Colonic mucosa (tissue), 4 donors: ENCODE results near the gene HDAC9. TPM values are rescaled to one million over a fixed set of nuclear protein-coding genes. Genes with fewer than 3 reads are reported as not detected.

Source experiments
- DNase-seq: peaks from one replicate; pipeline ENCODE4 v3.0.0-alpha.2; 2020
- H3K27ac ChIP-seq: fragments of 200-600 bp; one replicate; pipeline ENCODE4 v1.8.0; 2021
- H3K27me3 ChIP-seq: fragments of 200-600 bp; one replicate; pipeline ENCODE4 v1.8.0; 2021
- H3K36me3 ChIP-seq: fragments of 200-600 bp; one replicate; pipeline ENCODE4 v1.8.0; 2021
- H3K4me1 ChIP-seq: fragments of 200-600 bp; one replicate; pipeline ENCODE4 v1.8.0; 2021; ENCODE audit warnings: mild to moderate bottlenecking
- H3K4me3 ChIP-seq: fragments of 200-600 bp; one replicate; pipeline ENCODE4 v1.8.0; 2021
- H3K9ac ChIP-seq, 2 donors: one replicate each; pipeline ENCODE4 v1.7.0; 2013; ENCODE audit warnings: control low read depth in 2 of 2, low read depth in 2 of 2, low read length in 2 of 2
- H3K9me3 ChIP-seq: fragments of 200-600 bp; one replicate; pipeline ENCODE4 v1.8.0; 2021
- intact Hi-C: fragments of 100-400 bp; cut with DNase I; formaldehyde crosslinking; loops from one replicate; pipeline ENCODE4 v1.14.1; 2022
- total RNA-seq, 2 donors: library from RNA; stranded (reverse); fragmentation: NEBNext Ultra II Directional in 1 of 2; extraction: Animal tissue kit (Norgen Biotek cat#: 25700) in 1 of 2; gene quantifications; one replicate each; pipeline ENCODE4 v1.2.1, GENCODE V29; 2021
- TF ChIP-seq, protein P1 (sequence below): fragments of 200-600 bp; IDR thresholded peaks from one replicate; pipeline ENCODE4 v1.8.0; 2022; ENCODE audit warnings: antibody characterized with exemption, mild to moderate bottlenecking
- donor health status: healthy.
- donor health status: DM: no; HTN: no; CAD: no.
- donor health status: DM: no; HTN: no; CAD: no.

The HDAC9 gene
- total RNA-seq, 2 donors from 2014 or later: 2.6 to 8.7 TPM

DNA sequence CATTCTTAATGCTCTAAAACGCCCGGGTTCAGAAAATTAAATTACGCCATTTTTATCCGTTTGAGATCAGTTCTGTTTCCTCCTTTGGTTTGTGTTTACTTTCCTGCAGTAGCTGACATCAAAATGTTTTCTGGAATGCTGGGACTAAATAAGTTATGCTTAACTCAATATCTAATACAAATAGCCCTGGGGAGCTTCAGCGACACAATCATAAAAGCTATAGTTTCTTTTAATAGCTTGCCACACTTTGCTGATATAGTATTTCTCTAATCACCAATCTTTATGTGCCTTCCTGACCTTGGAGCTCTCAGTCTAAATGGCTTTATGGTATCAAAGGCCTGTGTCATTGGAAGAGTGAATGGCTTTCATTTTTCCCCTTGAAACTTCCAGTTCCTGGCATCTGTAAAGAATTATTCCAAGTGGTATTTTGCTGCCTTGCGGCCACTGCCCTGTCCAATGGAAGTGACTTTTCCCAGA is 202.7 kb downstream of the HDAC9 start:
- DNase-seq: no peak
- Histone ChIP-seq H3K27me3 (no peaks in the 10 kb centered on the region), H3K9me3 (no peaks in the 10 kb centered on the region), H3K9ac (no peak overlapping the region), H3K36me3 (no peaks in the 10 kb centered on the region), H3K4me3 (no peak overlapping the region), H3K4me1 (no peaks in the 10 kb centered on the region), H3K27ac (no peak overlapping the region)
- intact Hi-C loops: no loop called here
- TF ChIP-seq, protein P1, sequence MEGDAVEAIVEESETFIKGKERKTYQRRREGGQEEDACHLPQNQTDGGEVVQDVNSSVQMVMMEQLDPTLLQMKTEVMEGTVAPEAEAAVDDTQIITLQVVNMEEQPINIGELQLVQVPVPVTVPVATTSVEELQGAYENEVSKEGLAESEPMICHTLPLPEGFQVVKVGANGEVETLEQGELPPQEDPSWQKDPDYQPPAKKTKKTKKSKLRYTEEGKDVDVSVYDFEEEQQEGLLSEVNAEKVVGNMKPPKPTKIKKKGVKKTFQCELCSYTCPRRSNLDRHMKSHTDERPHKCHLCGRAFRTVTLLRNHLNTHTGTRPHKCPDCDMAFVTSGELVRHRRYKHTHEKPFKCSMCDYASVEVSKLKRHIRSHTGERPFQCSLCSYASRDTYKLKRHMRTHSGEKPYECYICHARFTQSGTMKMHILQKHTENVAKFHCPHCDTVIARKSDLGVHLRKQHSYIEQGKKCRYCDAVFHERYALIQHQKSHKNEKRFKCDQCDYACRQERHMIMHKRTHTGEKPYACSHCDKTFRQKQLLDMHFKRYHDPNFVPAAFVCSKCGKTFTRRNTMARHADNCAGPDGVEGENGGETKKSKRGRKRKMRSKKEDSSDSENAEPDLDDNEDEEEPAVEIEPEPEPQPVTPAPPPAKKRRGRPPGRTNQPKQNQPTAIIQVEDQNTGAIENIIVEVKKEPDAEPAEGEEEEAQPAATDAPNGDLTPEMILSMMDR: no peak

DNA sequence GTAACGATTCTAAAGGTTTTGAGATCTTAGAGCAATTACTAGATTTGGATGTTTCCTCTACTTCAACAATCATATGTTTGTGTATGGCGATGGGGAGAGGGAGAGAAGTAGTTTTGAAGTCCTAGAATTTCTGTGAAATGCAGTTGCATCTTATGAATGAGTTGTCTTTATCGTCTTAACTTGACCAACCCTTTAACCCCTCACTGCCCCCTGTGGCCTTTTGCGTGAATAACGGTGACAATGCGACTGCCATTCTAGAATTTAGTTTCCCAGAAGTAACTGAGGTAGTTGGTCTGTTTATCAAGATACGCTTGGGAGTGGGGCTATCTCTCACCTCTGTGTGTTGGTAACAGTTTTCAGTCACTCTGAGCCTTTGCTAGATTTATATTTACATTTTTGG is 204.6 kb downstream of the HDAC9 start:
- no peaks in the 10 kb centered on the region for H3K27me3 ChIP-seq
- no peak overlapping the region for H3K9ac ChIP-seq
- TF ChIP-seq, protein P1: no peak
- no peak for DNase-seq
- H3K4me1 ChIP-seq: no peaks in the 10 kb centered on the region
- no peak overlapping the region for H3K27ac ChIP-seq
- no peak overlapping the region for H3K4me3 ChIP-seq
- intact Hi-C loops: no loop called here
- no peaks in the 10 kb centered on the region for H3K36me3 ChIP-seq
- no peaks in the 10 kb centered on the region for H3K9me3 ChIP-seq

DNA sequence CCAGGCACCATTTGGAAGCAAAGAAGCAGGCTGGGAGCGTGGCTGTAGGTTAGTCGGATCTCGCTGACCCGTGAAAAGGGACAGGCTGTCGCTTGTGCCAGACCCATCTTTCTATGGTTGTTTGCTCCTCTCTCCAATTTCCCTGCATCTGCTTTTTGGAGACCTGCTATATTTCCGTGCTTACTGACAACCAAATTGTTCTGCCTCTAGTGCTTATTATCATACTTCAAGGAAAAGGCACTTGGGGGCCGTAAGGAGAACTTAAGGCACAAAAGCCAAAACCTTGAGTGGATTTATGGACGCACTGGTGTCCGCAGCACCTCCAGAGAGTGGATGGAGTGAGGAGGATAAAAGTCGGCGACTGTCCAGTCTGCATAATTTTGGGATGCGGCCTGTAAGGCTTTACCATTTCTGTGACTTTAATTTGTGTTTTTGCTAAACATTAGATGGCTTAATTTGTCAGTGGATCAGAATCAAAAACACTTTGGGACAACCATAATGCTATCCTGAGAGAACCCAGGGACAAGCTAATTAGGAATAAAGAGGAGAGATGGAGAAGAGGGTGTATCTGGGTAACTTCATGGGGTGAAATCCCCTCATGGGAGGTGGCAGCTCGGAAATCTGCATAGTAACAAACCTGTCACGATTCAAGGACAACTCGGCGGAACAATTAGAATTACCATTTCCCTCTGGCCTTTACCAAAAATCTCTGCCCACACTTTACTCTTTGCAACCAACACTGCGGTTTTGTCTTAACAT is 206.7 kb downstream of the HDAC9 start:
- TF ChIP-seq, protein P1: no peak
- H3K27ac ChIP-seq: no peak overlapping the region
- no peak overlapping the region for H3K4me3 ChIP-seq
- no peaks in the 10 kb centered on the region for H3K27me3 ChIP-seq
- DNase-seq: no peak
- H3K4me1 ChIP-seq: no peaks in the 10 kb centered on the region
- H3K36me3 ChIP-seq: no peaks in the 10 kb centered on the region
- no peaks in the 10 kb centered on the region for H3K9me3 ChIP-seq
- no peak overlapping the region for H3K9ac ChIP-seq
- intact Hi-C loops: no loop called here

DNA sequence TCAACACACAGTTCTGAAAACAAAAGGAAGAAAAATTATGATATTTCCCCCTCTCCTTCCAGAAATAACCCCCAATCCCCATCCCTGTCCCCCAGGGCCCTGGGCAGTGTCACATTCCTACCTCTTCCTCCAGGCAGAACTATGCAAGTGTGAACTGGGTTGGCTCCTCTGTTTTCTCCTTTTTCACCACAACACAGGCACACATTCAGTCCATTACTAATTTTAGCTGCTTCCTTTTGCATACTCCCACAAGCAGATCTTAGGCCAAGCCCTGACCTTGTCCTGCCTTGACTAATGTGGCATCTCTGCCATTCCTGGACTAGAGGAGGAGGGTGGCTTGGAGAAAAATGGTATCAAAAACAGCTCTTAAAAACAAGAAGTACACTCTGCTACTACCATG is 208.1 kb downstream of the HDAC9 start:
- no peak overlapping the region for H3K9ac ChIP-seq
- H3K27me3 ChIP-seq: no peaks in the 10 kb centered on the region
- intact Hi-C loops: no loop called here
- H3K27ac ChIP-seq: no peak overlapping the region
- no peak overlapping the region for H3K4me3 ChIP-seq
- TF ChIP-seq, protein P1: no peak
- no peaks in the 10 kb centered on the region for H3K9me3 ChIP-seq
- H3K4me1 ChIP-seq: no peaks in the 10 kb centered on the region
- no peak for DNase-seq
- H3K36me3 ChIP-seq: no peaks in the 10 kb centered on the region

DNA sequence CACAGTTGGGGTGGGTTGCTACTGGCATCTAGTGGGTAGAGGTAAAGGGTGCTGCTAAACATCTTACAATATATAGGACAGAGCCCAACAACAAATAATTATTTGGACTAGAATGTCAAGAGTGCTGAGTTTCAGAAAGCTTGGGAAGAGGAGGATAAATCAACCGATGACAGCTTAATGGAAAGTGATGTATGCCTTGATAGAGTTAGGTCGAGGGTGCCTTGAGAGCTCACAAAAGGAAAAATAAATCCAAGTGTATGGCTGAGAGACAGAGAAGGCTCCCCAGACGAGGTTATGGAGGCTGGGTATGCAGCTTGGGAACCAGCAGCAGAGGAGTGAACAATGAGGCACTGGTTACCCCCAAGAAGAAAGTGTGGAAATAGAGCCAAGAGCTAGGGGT is 211.1 kb downstream of the HDAC9 start:
- no peak overlapping the region for H3K27ac ChIP-seq
- H3K4me3 ChIP-seq: no peak overlapping the region
- no peaks in the 10 kb centered on the region for H3K4me1 ChIP-seq
- H3K36me3 ChIP-seq: no peaks in the 10 kb centered on the region
- H3K27me3 ChIP-seq: no peaks in the 10 kb centered on the region
- H3K9me3 ChIP-seq: no peaks in the 10 kb centered on the region
- intact Hi-C loops: no loop called here
- DNase-seq: no peak
- TF ChIP-seq, protein P1: no peak
- no peak overlapping the region for H3K9ac ChIP-seq
